NCI-H1694 treated with DMSO at 0.1 percent for 48 hours (cell line): ENCODE results near the gene SPEM1.

Experiments
- DNase-seq: peaks from one replicate; lab custom pipeline; 2025; lab: John Stamatoyannopoulos, UW

The SPEM1 gene

DNA sequence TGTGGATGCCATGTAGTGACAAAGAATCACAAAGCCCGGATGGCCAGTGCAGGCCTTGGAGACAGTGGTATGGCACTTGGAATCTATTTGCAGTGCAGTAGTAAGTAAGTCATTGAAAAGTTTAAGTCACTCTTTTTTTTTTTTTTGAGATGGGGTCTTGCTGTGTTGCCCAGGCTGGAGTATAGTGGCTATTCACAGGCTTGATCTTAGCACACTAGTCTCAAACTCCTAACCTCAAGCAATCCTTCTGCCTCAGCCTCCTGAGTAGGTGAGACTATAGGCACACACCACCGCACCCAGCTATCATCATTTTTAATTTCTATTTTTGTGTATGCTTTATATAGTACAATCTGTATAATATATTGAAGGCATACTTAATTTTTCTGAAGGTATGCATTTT lies 21.5 kb upstream of the SPEM1 start:
- DNase-seq: no peak

DNA sequence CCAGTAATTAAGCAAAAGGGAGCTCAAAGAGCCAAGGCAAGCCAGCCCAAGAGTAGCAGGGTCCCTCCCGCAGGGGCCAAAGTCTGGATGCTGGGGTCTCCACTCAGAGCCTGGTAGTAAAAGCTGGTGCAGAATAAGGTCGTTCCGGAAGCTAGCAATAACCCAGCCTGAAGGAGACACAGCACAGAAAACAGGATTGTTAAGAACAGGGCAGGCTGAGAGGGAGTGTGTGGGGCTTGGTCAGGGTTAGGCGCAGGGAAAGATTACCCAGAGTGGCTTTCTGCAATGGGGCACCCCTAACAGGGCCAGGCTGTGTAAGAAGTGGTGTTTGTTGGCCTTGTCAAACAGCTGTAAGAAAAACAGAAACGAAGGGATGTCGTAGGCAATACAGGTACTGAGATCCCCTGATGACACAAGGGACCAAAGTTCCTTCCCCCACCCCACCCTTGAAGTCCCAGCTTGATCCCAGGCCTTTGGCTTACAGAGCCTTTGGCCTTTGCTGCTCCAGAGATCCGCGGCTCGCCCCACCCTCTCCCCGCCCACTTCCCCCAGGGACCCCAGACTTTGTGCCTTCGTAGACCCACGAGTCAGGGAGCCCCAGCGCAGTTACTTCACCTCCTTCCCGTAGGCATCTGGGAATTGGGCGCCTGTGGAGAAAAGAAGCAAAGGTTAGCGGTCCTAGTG lies 16.9 kb upstream of the SPEM1 start:
- no peak for DNase-seq

DNA sequence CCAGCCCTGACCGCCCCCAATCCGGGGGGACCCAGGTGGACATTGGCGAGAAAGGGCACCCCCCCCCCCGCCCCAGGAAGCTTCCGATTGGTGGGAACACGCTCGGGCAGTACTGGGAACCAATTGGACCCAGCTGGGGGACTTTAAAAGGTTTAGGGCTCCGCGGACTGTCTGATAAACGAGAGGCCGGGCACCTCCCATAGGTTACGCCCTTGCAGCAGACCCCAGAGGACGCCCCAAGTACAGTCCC lies 16.5 kb upstream of the SPEM1 start:
- peak; percentile 52 for DNase-seq

DNA sequence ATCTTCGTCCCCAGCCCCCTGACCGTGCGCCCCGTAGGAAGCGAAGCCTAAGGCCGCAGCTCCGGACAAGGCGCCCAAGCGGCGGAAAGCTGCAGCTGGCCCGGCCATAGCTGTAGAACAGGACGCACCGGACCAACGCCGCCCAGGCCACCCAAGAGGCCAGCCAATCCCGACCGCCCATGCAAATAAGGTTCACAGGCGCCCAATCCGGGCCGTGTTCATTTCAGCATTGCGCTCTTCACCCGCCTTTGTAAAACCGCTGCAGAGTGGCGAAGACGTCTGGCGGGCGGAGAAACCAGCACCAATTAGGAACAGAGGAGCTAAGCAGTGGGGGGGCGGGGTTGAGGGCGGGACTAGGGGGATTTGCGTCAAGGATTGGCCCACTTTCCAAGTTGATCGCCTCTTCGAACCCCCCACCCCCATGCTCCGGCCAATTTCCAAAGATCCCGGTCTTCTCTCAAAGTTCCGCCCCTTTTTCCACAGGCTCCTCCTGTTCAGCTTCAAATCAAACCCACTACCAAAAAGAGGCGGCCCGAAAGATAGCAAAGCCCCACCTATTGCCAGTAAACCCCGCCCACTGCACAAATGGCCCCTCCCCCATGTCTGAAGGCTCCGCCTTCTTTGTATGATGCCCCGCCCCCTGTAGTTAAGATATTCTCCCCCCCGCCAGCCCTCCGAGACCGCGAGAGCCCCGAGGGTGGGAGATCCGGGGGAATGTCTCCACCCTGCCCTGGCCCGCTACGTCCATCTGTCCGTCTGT lies 16.0 kb upstream of the SPEM1 start, which contains the start of gene TMEM256:
Gene TMEM256 (minus strand): TSS at position 121 of the 760 bp plus-strand sequence. CDS start 13 bp downstream, at position 108.
- peak; percentile 97 for DNase-seq

DNA sequence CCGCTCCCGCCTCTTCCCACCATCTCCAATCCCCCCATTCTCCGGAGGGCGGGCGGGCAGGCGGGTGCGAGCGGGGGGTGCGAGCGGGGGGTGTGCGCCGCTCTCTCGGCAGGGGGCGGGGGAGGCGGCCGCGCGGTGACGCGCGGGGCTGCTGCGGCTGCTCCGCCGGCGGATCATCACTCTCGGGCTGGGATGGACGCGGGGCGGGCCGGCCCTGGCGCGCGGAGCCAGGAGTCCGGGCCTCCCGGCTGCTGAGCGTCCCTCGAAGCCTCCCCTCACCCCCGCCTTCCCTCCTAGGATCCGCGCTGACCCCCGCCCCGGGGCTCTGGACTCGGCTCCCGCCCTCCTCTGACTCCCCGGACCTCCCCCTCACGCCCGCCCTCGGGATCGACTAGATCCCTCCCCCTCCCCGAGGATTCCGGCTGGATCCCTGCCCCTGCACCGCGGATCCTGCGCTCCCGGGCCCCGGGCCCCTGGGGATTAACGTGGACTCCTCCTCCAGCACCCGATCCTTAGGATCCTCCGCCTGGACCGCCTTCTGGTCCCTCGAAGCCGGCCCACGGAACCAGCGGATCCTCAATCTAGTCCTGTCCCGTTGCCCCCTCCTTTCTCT lies 15.3 kb upstream of the SPEM1 start:
- DNase-seq: no peak

DNA sequence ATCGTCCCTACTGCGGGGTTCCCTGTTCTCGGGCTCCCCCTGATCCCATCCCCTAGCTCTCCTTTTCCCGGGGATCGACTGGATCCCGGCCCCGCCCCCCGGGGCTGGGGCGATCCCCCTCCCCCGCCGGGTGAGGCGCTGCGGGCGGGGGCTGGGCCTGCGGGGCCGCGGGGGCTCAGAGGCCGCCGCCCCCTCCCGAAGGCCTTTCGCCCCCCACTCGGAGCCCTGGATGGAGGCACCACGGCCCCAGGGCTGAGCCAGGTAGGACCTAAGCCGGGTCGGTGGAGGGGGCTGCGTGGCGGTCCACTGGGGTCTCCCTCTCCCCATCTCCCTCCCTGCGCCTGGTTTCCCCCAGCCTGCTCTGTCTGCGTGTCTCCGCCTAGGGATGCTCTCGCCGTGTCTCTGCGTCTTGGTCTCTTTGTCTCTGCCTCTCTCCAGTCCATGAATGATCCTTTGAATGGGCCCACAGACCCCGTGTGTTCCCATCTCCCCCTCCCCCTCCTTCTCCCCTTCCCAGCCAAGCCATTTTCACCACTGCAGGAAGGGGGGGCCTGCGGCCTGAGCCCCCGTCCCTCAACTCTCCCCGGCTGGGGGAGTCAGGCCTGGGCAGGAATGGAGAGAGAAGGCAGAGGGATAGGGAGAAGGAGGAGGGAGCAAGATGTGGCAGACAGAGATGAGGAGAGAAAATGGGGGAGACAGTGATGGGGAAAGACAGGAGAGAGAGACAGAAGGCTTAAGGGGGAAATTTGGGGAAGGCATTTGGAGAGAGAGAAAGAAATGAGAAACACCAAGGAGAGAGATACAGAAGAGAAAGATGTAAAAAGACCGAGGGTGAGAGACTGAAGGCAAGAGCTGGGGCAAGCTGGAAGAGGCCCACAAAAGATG lies 14.5 kb upstream of the SPEM1 start:
- DNase-seq: peak; percentile 11

DNA sequence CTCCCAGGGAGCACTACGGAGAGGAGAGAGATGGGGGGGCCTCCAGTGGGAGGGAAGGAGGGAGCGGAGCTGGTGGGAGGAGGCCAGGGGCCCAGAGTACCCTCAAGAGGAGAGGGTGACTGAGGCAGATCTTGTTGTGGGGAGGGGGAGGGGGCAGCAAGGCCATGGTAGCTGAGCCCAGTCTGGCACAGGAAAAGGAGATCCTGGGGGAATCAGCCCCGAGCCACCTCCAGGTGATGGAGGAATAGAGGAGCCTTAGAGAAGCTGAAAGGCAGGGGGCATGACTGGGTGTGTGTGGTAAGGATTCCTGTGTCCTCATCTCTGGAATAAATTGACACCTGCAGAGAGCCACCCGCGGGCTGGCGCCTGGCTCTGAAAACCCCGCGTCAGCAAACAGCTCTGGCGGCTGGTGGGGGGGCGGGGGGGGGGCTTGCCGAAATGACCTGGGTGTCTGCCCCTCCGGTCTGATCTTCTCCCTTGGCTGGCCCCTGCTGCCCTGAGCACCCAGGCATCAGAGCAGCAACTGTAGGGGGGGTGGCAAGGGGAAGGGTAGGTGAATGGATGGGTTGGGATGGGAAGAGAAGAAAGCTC lies 13.8 kb upstream of the SPEM1 start:
- DNase-seq: no peak

DNA sequence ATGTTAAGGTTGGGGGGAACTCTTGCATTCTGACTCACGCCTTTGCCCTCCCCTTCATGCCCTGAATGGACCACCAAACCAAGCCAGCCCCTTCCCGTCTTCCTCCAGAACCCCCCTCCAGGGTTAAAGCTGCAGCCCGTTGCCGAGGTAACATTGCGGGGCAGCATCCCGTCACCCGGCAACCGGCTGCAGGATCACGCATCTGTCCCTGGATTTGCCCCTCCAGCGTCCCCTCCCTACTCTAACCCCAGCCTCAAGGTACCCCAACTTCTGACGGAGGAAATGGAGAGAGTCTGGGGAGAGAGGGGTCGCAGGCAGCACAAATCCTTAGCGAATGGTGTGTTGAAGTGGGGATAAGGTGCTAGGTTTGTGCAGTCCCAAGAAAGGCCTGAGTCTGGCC lies 13.0 kb upstream of the SPEM1 start:
- no peak for DNase-seq

DNA sequence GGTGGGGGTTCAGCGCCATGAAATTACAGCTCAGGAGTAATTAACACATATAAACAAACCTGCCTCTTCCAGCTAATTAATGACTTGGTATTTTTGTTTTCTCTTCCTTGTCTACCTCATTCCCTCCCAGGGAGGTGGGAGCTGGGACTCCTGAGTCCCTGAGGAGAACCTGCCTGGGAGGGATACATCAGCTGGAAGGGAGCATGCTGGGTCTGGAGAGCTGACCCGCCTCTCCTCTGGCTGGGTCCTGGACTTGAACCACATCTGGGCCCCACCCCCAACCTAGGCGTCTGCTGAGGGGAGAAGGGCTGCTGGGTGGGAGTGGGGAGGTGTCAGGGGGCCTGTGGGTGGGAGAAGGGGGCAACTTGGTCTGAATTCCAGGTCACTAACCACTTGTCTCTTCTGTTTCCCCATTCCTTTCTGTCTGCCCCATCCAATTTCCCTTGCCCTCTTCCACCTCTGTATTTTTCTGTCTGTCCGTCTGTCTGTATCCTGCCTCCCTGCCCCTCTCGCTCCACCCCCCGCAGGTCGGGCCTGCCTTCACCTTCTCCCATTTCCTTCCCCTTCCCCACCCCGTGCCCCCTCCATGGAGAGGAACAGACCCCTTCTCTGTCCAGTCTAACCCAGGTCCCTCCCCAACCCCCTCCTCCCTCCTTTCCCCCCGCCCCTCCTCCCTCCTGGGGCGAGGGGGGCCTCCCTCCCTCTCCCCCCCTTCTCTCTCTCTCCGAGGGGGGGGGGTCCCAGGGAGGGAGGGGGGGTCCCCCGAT lies 12.5 kb upstream of the SPEM1 start, which contains the start of gene NLGN2:
Gene NLGN2 (plus strand): TSS at position 361 of the 767 bp plus-strand sequence. CDS start 411 bp downstream, outside the sequence.
- DNase-seq: no peak

DNA sequence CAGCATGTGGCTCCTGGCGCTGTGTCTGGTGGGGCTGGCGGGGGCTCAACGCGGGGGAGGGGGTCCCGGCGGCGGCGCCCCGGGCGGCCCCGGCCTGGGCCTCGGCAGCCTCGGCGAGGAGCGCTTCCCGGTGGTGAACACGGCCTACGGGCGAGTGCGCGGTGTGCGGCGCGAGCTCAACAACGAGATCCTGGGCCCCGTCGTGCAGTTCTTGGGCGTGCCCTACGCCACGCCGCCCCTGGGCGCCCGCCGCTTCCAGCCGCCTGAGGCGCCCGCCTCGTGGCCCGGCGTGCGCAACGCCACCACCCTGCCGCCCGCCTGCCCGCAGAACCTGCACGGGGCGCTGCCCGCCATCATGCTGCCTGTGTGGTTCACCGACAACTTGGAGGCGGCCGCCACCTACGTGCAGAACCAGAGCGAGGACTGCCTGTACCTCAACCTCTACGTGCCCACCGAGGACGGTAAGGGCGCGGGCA lies 11.8 kb upstream of the SPEM1 start:
- no peak for DNase-seq

DNA sequence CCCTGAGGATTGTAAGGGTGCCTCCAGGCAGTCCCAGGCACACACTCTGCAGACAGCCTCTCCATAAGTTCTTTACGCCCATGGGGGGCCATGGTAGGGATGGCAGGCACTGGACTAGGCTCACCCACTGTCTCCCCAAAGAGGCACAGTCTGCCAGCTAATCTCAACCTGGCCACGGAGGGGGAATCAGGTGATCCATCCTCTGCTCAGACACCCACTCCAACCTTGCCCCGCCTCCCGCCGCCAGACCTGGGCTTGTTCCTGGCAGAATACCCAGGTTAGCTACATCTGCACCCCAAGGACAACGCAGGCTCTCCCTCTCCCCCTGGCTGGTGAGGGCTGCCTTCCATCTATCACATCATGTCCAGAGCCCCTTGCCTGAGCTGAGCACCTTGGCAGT lies 11.3 kb upstream of the SPEM1 start:
- no peak for DNase-seq

DNA sequence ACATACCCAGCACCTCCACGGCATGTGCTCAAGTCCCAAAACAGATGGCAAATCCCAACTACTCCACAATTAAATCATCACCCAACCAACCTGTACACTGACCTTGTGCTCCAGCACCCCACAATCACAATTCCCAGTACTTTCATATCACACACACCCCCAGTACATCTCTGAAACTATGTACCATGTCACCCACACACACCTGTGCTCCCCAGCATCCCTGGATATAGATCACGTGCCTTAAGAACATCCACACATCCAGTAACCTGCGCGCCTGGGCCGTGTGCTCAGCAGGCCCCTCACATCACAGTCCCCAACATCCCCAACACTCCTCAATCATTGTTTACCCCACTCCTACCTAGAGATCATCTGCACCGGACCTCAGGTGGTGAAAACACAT lies 10.4 kb upstream of the SPEM1 start:
- DNase-seq: no peak

DNA sequence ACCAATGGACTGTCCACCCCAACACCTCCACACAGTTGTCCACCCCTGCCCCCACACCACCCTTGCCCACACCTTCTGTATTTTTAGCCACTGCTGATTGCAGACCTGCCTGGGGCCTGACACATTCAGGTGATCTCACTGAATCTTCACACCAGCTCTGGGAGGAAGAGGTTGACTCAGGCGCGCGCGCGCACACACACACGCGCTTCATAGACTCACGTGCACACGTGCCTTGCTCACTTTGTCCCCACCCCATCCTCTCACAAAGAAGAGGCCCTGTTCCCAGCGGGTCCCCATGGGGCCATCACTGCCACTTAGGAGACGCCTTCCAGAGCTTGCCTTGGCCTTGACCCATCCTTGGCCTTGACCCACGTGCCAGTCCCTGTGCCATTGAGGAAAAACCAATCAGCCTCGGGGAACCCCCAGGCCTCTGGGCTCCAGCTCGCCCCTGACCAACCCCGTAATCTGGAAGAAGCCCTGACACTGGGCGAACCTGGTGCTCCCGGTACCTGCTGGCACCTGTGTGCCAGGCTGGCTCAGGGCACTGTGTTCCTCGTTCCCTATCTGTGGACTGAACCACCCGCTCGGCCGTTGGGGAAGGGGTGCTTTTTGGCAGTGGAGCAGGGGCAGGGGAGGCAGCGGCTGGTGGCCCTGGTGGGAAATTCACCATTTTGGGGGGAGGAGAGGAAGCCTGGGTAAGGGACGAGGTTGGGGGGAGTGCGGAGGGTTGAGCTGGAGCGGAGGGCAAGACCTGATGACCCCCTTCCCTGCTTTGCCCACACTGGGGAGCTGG lies 9.3 kb upstream of the SPEM1 start:
- no peak for DNase-seq

DNA sequence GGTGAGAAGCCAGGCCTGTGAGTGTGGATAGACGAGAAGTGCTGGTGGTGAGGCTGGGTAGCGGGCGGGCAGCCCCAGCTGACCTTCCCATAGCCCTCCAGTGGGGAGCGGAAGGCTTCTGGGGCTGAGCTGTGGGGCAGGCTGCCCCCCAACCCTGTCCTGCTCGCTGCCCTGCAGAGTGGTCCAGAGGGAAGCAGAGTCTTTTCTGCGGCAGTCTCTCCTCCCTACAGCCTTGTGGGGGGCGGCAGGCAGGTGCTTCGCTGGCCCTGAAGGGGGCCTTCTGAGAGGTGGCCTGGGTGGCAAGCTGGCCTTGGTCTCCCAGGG lies 8.7 kb upstream of the SPEM1 start:
- no peak for DNase-seq

DNA sequence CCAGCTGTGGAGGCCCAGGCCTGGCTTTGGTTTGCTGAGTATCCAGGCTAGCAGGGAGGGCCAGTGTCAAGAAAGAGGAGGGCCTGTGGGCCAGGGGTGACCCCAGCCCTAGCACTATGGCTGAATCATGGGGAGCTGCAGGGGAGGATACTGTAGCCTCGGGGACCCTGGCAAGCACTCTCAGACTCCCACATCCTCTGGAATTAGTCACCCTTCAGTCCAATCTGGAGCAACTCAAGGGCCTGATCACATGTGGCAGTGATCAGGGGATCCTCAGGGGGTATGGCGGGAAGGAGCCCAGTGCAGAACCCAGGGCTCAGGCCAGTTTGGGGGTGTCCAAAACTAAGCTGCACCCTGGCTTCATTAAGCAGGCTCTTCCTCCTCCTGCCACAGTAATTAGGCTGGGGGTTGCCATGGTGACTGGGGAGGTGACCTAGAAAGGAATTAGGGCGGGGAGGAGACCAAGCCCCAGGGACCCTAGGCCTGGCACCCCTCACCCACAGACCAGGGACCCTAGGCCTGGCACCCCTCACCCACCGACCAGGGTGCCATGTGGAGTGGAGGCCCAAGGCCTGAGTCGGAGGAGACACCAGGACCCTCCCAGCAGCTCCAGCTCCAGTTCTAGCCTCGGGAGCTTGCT lies 6.7 kb upstream of the SPEM1 start:
- DNase-seq: no peak

DNA sequence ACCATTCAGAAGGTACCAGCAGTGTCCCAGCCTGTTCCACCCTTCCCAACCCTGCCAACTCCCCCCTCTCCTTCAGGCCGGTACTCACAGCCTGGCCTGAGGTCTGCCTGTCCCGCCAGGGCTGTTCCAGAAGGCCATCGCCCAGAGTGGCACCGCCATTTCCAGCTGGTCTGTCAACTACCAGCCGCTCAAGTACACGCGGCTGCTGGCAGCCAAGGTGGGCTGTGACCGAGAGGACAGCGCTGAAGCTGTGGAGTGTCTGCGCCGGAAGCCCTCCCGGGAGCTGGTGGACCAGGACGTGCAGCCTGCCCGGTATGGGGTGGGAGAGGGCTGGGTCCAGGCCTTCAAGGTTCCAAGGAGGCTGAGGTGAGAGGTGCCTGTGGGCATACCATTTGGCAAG lies 5.3 kb upstream of the SPEM1 start:
- DNase-seq: no peak

DNA sequence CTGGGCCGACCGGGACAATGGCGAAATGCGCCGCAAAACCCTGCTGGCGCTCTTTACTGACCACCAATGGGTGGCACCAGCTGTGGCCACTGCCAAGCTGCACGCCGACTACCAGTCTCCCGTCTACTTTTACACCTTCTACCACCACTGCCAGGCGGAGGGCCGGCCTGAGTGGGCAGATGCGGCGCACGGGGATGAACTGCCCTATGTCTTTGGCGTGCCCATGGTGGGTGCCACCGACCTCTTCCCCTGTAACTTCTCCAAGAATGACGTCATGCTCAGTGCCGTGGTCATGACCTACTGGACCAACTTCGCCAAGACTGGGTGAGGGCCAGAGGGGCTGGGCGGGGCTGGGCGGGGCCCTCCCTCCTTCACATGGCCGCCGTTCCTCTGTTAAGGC lies 4.3 kb upstream of the SPEM1 start:
- DNase-seq: no peak

DNA sequence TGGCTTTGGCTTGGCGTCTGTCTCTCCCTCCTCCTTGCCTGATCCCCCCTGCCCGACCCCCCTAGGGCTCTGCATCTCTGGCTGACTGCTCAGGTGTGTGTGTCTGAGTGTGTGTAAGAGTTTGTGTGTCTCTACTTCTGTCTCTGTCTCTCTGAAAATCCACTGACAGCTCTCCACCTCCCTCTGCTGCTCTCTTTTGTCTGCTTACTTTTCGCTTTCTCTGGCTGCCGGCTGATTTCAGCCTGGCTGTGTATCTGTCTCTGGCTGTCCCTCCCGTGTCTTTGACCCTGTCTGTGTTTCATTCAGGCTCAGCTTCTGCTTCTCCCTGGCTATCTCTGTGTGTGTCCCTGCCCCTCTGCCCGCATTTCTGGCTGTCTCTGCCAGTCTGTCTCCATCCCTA lies 3.8 kb upstream of the SPEM1 start:
- no peak for DNase-seq

DNA sequence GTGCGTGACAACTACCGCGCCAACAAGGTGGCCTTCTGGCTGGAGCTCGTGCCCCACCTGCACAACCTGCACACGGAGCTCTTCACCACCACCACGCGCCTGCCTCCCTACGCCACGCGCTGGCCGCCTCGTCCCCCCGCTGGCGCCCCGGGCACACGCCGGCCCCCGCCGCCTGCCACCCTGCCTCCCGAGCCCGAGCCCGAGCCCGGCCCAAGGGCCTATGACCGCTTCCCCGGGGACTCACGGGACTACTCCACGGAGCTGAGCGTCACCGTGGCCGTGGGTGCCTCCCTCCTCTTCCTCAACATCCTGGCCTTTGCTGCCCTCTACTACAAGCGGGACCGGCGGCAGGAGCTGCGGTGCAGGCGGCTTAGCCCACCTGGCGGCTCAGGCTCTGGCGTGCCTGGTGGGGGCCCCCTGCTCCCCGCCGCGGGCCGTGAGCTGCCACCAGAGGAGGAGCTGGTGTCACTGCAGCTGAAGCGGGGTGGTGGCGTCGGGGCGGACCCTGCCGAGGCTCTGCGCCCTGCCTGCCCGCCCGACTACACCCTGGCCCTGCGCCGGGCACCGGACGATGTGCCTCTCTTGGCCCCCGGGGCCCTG lies 3.0 kb upstream of the SPEM1 start:
- DNase-seq: no peak
